Activated T-helper 1 cell treated with anti-CD3 and anti-CD28 coated beads, Interleukin-12 subunit alpha, Interleukin-12 subunit beta, Interleukin-2, Interleukin-4 antibody, amounts not matched to agents 30 ng/mL and 10 ng/mL and 1 ng/mL, durations not matched to agents 14 hours and 24 hours and 36 hours (primary cell): Measurements from ENCODE around the gene FPR1. TPM values are rescaled to one million over a fixed set of nuclear protein-coding genes. Genes with fewer than 3 reads are reported as not detected.

Experiments used
- DNase-seq: peaks from one replicate; pipeline ENCODE4 v3.0.0; 2021; ENCODE audit warnings: low spot score
- H3K27ac Mint-ChIP-seq: one replicate; pipeline ENCODE4 v1.8.0; 2021; ENCODE audit warnings: mild to moderate bottlenecking, mixed read lengths
- H3K27me3 Mint-ChIP-seq: one replicate; pipeline ENCODE4 v1.8.0; 2022; ENCODE audit warnings: mild to moderate bottlenecking, moderate library complexity, mixed read lengths; ENCODE audit not compliant: insufficient read depth
- H3K36me3 Mint-ChIP-seq: one replicate; pipeline ENCODE4 v1.8.0; 2021; ENCODE audit warnings: low read depth, mixed read lengths
- H3K4me1 Mint-ChIP-seq: one replicate; pipeline ENCODE4 v1.8.0; 2021; ENCODE audit warnings: low read depth, mixed read lengths
- H3K4me3 Mint-ChIP-seq: one replicate; pipeline ENCODE4 v1.8.0; 2021; ENCODE audit warnings: mild to moderate bottlenecking, moderate library complexity, mixed read lengths
- H3K9me3 Mint-ChIP-seq: one replicate; pipeline ENCODE4 v1.8.0; 2021; ENCODE audit warnings: mixed read lengths
- intact Hi-C: fragments of 100-400 bp; cut with micrococcal nuclease; formaldehyde crosslinking; loops from one replicate; pipeline ENCODE4 v1.15.1; 2024
- total RNA-seq: library from RNA; stranded (reverse); gene quantifications from 2 replicates; pipeline ENCODE4 v1.2.3, GENCODE V29; 2022

The FPR1 gene, protein sequence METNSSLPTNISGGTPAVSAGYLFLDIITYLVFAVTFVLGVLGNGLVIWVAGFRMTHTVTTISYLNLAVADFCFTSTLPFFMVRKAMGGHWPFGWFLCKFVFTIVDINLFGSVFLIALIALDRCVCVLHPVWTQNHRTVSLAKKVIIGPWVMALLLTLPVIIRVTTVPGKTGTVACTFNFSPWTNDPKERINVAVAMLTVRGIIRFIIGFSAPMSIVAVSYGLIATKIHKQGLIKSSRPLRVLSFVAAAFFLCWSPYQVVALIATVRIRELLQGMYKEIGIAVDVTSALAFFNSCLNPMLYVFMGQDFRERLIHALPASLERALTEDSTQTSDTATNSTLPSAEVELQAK
- not detected in 2 replicates for total RNA-seq

DNA sequence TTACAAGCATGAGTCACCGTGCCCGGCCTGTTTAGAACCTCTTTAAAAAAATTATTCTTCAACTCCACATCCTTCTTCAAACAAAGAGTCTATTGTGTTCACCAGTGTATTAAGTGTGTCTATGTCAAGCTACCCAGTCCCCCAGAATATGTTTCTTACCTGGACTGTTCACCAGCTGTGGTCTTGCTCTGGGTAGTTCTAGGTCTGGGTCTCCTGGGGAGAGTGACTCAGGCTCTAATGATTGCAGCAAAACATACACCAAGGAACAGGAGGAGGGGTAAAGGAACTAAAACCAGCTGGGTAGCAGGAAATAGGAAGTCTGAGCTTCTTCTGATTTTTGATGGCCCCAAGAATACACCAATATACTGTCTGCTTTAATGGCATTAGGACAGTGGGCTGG, at the start of gene FPR1:
TSS of gene FPR1 (minus strand) at position 224 of the 400 bp plus-strand sequence. CDS start 4,884 bp downstream, outside the sequence.
- no peak within 1 kb of the TSS for H3K4me3 Mint-ChIP-seq
- intact Hi-C loops, result no loop called here

DNA sequence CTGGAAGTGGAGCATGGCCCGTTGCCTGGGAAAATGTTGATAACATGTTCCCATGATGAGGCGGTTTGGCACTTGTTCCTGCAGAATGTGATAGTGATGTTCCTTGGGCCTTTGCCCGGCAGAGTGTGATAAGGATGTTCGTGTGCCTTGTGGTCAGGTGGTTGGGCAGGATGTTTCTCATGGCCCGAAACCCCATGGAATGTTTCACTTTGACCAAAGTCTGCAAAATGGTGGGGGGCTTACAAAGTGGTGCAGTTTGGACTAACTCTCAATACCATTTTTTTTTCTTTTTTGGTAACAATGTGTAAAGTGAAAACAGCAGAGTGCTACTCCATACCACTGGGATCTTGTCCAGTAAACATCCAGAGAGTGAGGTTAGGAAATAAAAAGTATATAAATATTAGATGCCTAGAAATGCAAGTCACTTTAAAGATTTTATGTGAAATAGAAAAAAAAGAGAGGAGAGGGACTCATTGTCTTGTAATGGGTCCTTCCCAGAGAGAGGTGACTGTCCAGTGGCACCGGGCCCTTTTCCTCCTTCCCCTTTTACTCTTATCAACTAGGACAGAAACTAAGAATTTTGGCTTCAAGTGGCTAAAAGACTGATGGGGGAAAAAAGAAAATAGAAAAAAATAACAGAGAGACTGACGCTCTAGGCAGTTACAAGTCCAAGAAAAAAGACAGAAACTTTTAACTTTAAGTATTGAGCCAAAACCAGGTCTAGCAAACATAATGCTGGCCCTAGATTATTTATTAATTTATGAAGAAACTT, 49.0 kb upstream of the FPR1 start:
- DNase-seq, result no peak
- intact Hi-C loops, result no loop called here
- Mint-ChIP-seq H3K9me3 (peaks cover 63% of the 10 kb centered on the region), H3K27me3 (no peaks in the 10 kb centered on the region), H3K4me1 (no peaks in the 10 kb centered on the region), H3K27ac (no peak overlapping the region), H3K4me3 (no peak overlapping the region), H3K36me3 (no peaks in the 10 kb centered on the region)

More for the DNA sequence above, at the start of gene FPR1:
- H3K4me1 Mint-ChIP-seq, result no peaks in the 10 kb centered on the region
- no peak for DNase-seq
- no peaks in the 10 kb centered on the region for H3K36me3 Mint-ChIP-seq
- no peaks in the 10 kb centered on the region for H3K27me3 Mint-ChIP-seq
- H3K9me3 Mint-ChIP-seq, result peaks cover 21% of the 10 kb centered on the region
- H3K27ac Mint-ChIP-seq, result no peak within 1 kb of the TSS

DNA sequence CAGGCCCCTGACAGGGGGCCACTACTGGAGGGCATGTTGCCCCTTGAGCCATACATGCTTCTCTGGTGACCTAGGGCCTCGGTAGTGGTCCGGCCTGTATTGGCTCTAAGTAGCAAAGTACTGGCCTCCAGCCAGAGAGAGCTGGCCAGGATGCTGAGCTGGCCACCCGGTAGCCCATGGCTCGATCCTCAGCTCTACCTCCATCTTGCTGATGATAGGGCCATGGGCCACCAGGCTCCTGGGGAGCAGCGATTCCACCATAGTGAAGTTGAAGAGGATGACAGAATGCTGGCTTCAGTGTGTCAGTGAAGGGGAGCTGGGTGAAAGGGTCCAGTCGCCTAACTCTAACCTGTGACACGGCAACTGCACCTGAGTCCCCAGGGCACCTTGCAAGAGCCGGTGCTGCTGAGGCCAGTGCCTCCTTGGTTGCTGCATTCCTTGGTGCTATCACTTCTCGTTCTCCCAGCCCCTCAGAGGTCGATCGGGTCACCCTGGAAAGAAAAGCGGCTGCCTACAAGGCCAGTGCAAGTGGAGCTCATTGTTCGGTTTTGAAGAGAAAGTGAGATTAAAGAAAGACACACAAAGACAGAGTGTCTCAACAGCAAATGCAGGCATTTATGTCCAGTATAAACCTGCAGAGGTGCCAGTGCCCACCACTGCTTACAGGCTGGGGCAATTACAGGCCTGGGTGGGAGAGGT, 48.2 kb upstream of the FPR1 start:
- intact Hi-C loops, result no loop called here
- Mint-ChIP-seq H3K27ac (no peak overlapping the region), H3K36me3 (no peaks in the 10 kb centered on the region), H3K27me3 (no peaks in the 10 kb centered on the region), H3K4me1 (no peaks in the 10 kb centered on the region), H3K4me3 (no peak overlapping the region), H3K9me3 (peaks cover 59% of the 10 kb centered on the region)
- no peak for DNase-seq

DNA sequence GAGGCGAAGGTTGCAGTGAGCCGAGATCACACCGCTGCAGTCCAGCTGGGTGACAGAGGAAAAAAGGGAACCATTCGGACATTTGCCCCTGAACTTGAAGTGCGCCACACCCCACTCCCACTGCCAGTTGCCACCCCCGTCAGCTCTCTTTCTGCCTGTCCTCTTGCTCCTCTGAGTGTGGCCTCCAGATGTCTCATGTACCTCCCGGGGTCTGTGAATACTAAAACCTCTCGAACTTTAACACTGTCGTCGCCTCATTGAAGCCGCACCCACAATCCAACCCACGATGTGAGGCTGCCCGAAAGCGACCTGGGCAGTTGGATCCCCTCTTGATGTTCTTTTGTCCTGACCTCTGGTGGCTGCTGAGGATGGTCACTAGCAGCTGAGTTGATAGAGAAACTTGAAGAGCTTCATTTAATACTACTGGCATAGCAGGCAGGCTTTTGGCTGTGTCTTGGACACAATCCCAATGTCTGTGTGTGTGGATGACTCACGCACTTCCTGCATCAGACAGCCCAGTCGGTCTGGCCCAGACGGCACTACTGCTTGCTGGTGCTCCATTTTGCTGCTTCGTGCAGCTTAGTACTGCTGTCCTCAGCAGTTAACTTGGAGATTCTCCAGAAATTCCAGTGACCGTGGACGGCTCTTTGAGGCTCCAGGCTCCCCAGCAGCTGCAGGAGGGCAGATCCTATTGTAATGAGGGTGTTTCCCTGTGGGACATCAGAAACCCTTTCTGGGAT, 47.5 kb upstream of the FPR1 start:
- no peak overlapping the region for H3K27ac Mint-ChIP-seq
- DNase-seq, result no peak
- H3K27me3 Mint-ChIP-seq, result no peaks in the 10 kb centered on the region
- H3K4me1 Mint-ChIP-seq, result no peaks in the 10 kb centered on the region
- no peak overlapping the region for H3K4me3 Mint-ChIP-seq
- intact Hi-C loops, result no loop called here
- H3K36me3 Mint-ChIP-seq, result no peaks in the 10 kb centered on the region
- H3K9me3 Mint-ChIP-seq, result peaks cover 54% of the 10 kb centered on the region

DNA sequence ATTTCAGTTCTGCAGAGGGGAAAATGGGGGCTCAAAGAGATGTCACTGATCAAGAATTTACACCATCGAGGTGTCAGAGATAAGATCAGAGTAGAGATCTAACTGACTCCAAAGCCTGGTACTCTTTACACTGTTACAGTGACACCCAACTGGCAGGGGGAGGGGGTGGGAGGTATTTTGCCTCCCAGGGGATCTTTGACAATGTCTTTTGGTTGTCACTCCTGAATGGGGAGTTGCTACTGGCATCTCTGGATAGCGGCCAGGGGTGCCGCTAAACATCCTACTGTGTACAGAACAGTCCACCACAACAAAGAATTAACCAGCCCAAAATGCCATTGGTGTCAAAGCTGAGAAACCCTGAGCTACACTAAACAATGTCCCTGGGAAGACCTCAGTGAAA, 46.4 kb upstream of the FPR1 start:
- Mint-ChIP-seq H3K27ac (no peak overlapping the region), H3K4me1 (no peaks in the 10 kb centered on the region), H3K36me3 (no peaks in the 10 kb centered on the region), H3K27me3 (no peaks in the 10 kb centered on the region), H3K9me3 (peaks cover 56% of the 10 kb centered on the region), H3K4me3 (no peak overlapping the region)
- intact Hi-C loops, result no loop called here
- DNase-seq, result no peak

DNA sequence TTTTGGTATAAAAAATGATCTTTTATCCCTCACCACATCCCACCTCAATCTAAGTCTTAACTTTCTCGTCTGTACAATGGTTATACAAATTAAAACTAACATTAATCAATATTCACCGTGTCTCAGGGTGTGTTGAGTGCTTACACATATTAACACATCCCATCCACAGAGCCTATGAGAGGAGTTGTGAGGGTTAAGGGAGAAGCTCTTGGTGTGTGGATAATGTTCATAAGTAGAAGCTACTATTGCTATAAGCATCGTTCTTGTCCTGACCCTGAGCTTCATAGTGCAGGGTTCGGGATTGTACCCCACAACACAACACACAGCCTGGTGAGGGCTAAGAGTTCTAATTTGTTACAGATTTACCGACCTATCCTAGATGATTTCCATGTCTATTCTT, 45.8 kb upstream of the FPR1 start:
- Mint-ChIP-seq H3K36me3 (no peaks in the 10 kb centered on the region), H3K4me1 (no peaks in the 10 kb centered on the region), H3K4me3 (no peak overlapping the region), H3K9me3 (peaks cover 55% of the 10 kb centered on the region), H3K27ac (no peak overlapping the region), H3K27me3 (no peaks in the 10 kb centered on the region)
- intact Hi-C loops, result no loop called here
- DNase-seq, result no peak

DNA sequence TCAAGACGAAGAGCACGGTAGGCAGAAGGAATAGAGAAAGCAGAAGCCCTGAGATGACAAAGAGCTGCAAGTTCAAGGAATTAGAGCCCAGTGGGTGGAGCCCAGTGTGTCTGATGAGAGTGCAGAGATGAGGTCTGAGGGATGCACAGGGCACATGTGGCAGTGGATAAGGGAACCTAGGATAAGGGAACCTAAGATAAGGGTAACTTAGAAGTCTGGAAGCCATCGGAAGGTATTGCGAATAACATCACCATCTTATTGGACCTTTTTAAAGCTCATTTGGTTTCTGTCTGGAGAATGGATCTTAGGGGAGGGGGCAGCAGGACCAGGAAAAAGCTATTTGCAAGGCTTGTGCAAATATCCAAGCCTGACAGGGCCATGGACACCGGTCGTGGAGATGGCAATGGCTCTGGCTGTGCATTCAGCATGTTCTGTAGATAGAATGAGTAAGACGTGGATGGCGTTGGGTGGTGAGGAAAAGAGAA, 44.6 kb upstream of the FPR1 start:
- H3K36me3 Mint-ChIP-seq, result no peaks in the 10 kb centered on the region
- no peak for DNase-seq
- H3K27me3 Mint-ChIP-seq, result no peaks in the 10 kb centered on the region
- no peak overlapping the region for H3K27ac Mint-ChIP-seq
- no peaks in the 10 kb centered on the region for H3K4me1 Mint-ChIP-seq
- intact Hi-C loops, result no loop called here
- no peak overlapping the region for H3K4me3 Mint-ChIP-seq
- peaks cover 58% of the 10 kb centered on the region for H3K9me3 Mint-ChIP-seq

DNA sequence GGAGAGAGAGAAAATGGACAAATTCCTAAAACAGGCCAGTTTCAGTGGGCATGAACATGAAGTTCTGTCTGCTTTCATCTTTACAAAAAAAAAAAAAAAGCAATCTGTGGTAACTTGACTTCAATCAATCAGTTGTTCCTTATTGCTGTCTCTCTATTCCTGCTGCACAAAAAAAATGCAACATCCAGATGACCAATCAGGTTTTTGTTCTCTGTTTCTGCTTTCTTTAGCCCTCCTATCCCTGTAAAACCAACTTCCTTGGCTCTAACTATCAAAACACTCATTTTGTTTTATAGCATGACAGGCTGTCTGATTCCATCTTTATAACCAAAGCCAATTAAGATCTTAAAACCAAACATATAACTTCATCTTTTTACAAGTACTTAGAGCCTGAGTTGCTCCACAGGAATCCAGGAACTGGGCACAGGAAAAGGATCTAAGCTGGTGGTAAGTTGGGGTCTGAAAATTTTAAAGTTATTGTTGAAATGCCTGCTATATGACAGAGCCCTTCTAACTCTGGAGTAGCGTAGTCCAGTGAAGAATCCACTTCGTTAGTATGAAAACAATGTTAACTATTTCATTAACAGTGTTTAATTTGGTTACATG, 43.3 kb upstream of the FPR1 start, which contains the start of gene FPR3:
TSS of gene FPR3 (plus strand) at position 273 of the 606 bp plus-strand sequence. CDS start 28,592 bp downstream, outside the sequence.
- DNase-seq, result no peak
- Mint-ChIP-seq H3K27me3 (no peaks in the 10 kb centered on the region), H3K9me3 (peaks cover 52% of the 10 kb centered on the region)

DNA sequence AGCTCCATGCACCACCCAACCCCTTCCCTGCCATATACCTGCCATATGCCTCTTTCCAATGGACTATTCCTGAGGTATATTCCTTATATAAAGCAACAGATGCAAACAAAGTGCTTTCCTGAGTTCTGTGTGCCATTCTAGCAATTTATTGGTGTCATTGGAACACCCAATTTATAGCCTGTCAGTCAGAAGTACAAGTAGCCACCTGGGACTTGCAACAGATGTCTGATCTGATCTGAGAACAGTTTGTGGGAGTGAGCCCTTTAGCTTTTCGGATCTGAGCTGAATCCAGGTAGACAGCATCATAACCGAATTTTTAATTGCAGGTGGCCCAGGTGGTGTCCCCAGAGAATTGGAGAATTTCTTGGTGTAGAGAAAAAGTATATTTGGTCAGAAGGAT, 42.3 kb upstream of the FPR1 start:
- H3K36me3 Mint-ChIP-seq, result no peaks in the 10 kb centered on the region
- H3K27ac Mint-ChIP-seq, result no peak overlapping the region
- DNase-seq, result no peak
- no peaks in the 10 kb centered on the region for H3K27me3 Mint-ChIP-seq
- H3K4me1 Mint-ChIP-seq, result no peaks in the 10 kb centered on the region
- intact Hi-C loops, result no loop called here
- H3K9me3 Mint-ChIP-seq, result peaks cover 45% of the 10 kb centered on the region
- no peak overlapping the region for H3K4me3 Mint-ChIP-seq

More for the DNA sequence above, 43.3 kb upstream of the FPR1 start, which contains the start of gene FPR3:
- no peak within 1 kb of the TSS for H3K4me3 Mint-ChIP-seq
- H3K4me1 Mint-ChIP-seq, result no peaks in the 10 kb centered on the region
- intact Hi-C loops, result no loop called here
- H3K36me3 Mint-ChIP-seq, result no peaks in the 10 kb centered on the region
- H3K27ac Mint-ChIP-seq, result no peak within 1 kb of the TSS

DNA sequence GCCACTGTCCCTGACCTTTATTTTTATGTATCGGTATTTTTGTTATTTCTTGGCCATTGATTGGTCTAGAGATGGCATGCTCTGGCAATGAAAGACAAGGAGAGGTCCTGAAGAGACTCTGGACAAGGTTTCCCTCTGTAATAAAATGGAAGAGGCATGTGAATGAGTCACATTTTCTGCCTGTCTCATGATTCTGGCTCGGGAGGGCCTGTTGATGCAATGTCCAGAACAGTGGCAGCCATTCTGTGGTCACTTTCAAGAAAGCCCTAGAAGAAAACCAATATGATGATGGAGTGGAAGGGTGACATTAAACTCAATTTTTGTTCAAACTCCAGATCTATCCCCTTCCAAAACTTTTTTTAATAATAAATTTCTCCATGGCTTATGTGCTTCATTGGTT, 41.3 kb upstream of the FPR1 start:
- intact Hi-C loops, result no loop called here
- no peak overlapping the region for H3K4me3 Mint-ChIP-seq
- H3K9me3 Mint-ChIP-seq, result peaks cover 44% of the 10 kb centered on the region
- H3K27ac Mint-ChIP-seq, result no peak overlapping the region
- H3K36me3 Mint-ChIP-seq, result no peaks in the 10 kb centered on the region
- no peaks in the 10 kb centered on the region for H3K27me3 Mint-ChIP-seq
- DNase-seq, result no peak
- H3K4me1 Mint-ChIP-seq, result no peaks in the 10 kb centered on the region

DNA sequence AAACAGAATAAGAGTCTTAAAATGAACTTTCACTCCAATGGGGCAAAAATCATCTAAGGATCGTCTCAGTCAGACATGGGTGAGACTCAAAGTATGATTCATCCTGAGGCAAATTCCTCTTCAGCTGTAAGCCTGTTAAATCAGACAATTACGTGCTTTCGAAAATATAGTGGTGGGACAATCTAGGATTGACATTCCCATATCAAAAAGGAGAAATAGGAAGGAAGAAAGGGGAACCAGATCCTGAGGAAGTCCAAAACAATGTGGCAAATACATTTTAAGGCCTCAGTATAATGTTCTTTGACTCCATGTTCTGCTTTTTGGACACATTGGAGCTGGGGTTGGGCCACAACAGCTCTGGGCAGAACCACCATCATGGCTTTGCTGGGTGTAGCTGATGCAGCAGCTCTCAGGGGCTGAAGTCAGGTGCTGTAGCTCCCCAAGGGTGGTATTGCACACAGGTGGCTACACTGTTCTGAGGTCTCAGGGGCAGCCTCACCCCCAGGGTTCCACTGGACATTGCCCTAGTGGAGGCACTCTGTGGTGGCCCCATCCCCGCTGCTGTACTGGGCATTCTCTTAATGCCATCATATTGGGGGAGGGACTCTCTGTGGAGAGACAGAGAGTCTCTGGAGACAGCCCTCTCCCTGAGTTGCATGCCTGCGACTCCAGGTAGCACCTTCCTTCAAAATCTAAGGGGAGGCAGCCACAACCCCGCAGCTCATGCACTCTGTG, 37.5 kb upstream of the FPR1 start:
- Mint-ChIP-seq H3K27ac (no peak overlapping the region), H3K27me3 (no peaks in the 10 kb centered on the region), H3K4me3 (no peak overlapping the region), H3K36me3 (peaks cover 2% of the 10 kb centered on the region), H3K4me1 (no peaks in the 10 kb centered on the region), H3K9me3 (peaks cover 28% of the 10 kb centered on the region)
- intact Hi-C loops, result no loop called here
- no peak for DNase-seq
